ENCODE measurements around the gene SMIM10. TPM values are rescaled to one million over a fixed set of nuclear protein-coding genes. Genes with fewer than 3 reads are reported as not detected.

SMIM10 gene
- under 1 TPM in 1 of 2 experiments, not detected in 1; 0.24 TPM for total RNA-seq

DNA sequence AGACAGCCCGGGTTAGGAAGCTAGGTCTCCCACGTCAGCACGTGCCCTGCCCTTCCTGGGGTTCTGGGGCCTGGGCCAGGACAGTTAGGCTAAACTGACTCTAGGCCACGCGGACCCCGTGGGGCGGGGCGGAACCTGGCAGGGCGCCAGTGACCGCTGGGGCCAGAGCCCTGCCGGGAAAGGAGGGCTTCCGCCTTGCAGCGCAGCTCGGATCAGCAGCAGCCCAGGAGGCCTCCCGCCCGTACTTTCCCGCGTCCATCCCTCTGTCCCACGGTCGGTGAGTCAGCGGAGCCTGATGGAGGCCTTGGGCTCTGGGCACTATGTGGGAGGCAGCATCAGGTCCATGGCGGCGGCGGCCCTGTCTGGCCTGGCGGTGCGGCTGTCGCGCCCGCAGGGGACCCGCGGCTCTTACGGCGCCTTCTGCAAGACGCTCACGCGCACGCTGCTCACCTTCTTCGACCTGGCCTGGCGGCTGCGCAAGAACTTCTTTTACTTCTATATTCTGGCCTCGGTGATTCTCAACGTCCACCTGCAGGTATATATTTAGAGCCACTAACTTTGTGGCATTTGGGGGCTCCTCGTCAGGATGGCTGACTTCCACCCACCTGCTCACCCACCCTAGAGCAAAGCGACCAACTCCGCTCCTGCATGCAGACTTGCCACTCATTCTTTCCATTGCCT lies at the start of gene SMIM10:
TSS of gene SMIM10 (plus strand) at position 191 of the 681 bp plus-strand sequence. CDS start at position 296, 105 bp downstream.

Other genes starting within 250 kb of the SMIM10 start
- 10 to 100 TPM; 52.2 to 54.3 TPM for gene PABIR2, start 193.8 kb upstream of the SMIM10 start, total RNA-seq
- 10 to 100 TPM; 13.8 to 14.7 TPM for gene MOSPD1, start 75.7 kb upstream of the SMIM10 start, total RNA-seq
- under 1 TPM; 0.48 to 0.58 TPM for gene RTL8B, start 31.6 kb downstream of the SMIM10 start, total RNA-seq
- 10 to 100 TPM; 22.2 to 24.9 TPM for gene RTL8C, start 41.4 kb downstream of the SMIM10 start, total RNA-seq
- 10 to 100 TPM; 14.1 to 14.5 TPM for gene RTL8A, start 61.1 kb downstream of the SMIM10 start, total RNA-seq
- under 1 TPM; 0.07 to 0.23 TPM for gene SMIM10L2B, start 107.7 kb downstream of the SMIM10 start, total RNA-seq
- not detected for gene ETDB, start 129.5 kb downstream of the SMIM10 start, total RNA-seq
- not detected for gene CT55, start 180.4 kb downstream of the SMIM10 start, total RNA-seq